Panc1 (cell line): ENCODE results near the gene FCN2. TPM values are rescaled to one million over a fixed set of nuclear protein-coding genes. Genes with fewer than 3 reads are reported as not detected.

Source experiments
- ATAC-seq: fragments of 200-7000 bp; cut with Tn5 transposase; 2 replicates; pipeline ENCODE4 v1.9.1; 2020; ENCODE audit warnings: mild to moderate bottlenecking, moderate library complexity
- BruUV-seq: library from RNA; stranded (reverse); fragments of 400-500 nt; replicated peaks from 2 replicates; lab custom pipeline; 2021; lab: Mats Ljungman, UMichigan
- CTCF ChIA-PET: fragments of 300-600 bp; sonication (Branson Sonifier 250); formaldehyde crosslinking; loops from one replicate; lab custom pipeline; 2022; ENCODE audit warnings: antibody characterized with exemption; lab: Charles Lee
- POLR2A ChIA-PET: fragments of 300-600 bp; sonication (Branson Sonifier 250); formaldehyde crosslinking; loops from one replicate; lab custom pipeline; 2022; ENCODE audit warnings: antibody characterized with exemption; lab: Charles Lee
- DNase-seq: peaks from one replicate; pipeline ENCODE4 v3.0.0-alpha.2; 2010; ENCODE audit warnings: low read depth, low spot score
- H3K27ac ChIP-seq: 2 replicates; pipeline ENCODE4 v1.5.1; 2011; ENCODE audit warnings: mild to moderate bottlenecking, low read length, inconsistent platforms
- H3K27me3 ChIP-seq: fragments of 200-500 bp; sonication (Bioruptor generic); 2 replicates; pipeline ENCODE4 v1.6.0; 2014; ENCODE audit warnings: low read length, inconsistent platforms; ENCODE audit not compliant: control insufficient read depth, insufficient read depth
- H3K36me3 ChIP-seq: fragments of 200-500 bp; sonication (Bioruptor generic); 2 replicates; pipeline ENCODE4 v1.5.1; 2014; ENCODE audit warnings: inconsistent platforms, mild to moderate bottlenecking, low read length, moderate library complexity; ENCODE audit not compliant: control insufficient read depth, insufficient read depth
- H3K4me1 ChIP-seq: 2 replicates; pipeline ENCODE4 v1.5.1; 2011; ENCODE audit warnings: inconsistent platforms, mild to moderate bottlenecking, low read length, moderate library complexity; ENCODE audit not compliant: control insufficient read depth, insufficient read depth
- H3K4me3 ChIP-seq, 2 experiments: 2 replicates each; pipeline ENCODE4 v1.5.1; 2011 to 2012; ENCODE audit warnings: low read depth in 2 of 2, low read length in 2 of 2, mild to moderate bottlenecking in 2 of 2, inconsistent platforms in 1 of 2, moderate library complexity in 1 of 2
- H3K9me3 ChIP-seq: fragments of 200-500 bp; sonication (Bioruptor generic); 2 replicates; pipeline ENCODE4 v1.5.1; 2014; ENCODE audit warnings: low read depth, mild to moderate bottlenecking, inconsistent platforms, low read length, moderate library complexity; ENCODE audit not compliant: control insufficient read depth, insufficient read depth
- POLR2AphosphoS5 ChIP-seq: IDR thresholded peaks from 2 replicates; pipeline ENCODE4 v1.6.1; 2012; ENCODE audit warnings: mild to moderate bottlenecking, low read depth, low read length, moderate library complexity
- SIN3A ChIP-seq: IDR thresholded peaks from 2 replicates; pipeline ENCODE4 v1.6.1; 2012; ENCODE audit warnings: low read depth, mild to moderate bottlenecking, low read length, moderate library complexity, borderline replicate concordance; ENCODE audit not compliant: insufficient read depth
- TCF7L2 ChIP-seq: IDR thresholded peaks from 2 replicates; pipeline ENCODE4 v1.6.1; 2011; ENCODE audit warnings: mild to moderate bottlenecking, low read depth, low read length, inconsistent platforms
- in situ Hi-C: cut with HindIII; loops from 2 replicates; pipeline ENCODE4 v1.10.0; 2016; ENCODE audit warnings: low sequenced_read_pairs, low pct_unique_long_range_greater_than_20kb
- intact Hi-C: fragments of 100-400 bp; cut with micrococcal nuclease; formaldehyde crosslinking; loops from one replicate; pipeline ENCODE4 v1.10.0; 2022; ENCODE audit not compliant: unreplicated experiment
- total RNA-seq: library from RNA; stranded (reverse); gene quantifications from one replicate; pipeline ENCODE4 v1.2.1, GENCODE V29; 2021; ENCODE audit not compliant: unreplicated experiment
- TF ChIP-seq, protein P1 (sequence below): fragments of 450-650 bp; IDR thresholded peaks from 2 replicates; pipeline ENCODE4 v1.5.1; 2017; ENCODE audit warnings: mild to moderate bottlenecking
- TF ChIP-seq, protein P2 (sequence below), 2 experiments: IDR thresholded peaks; 2 replicates each; pipeline ENCODE4 v1.6.1; 2011 to 2012; ENCODE audit warnings: low read depth in 2 of 2, control low read depth in 1 of 2, low read length in 1 of 2, mild to moderate bottlenecking in 1 of 2, moderate library complexity in 1 of 2; ENCODE audit not compliant: insufficient read depth in 1 of 2

FCN2 gene
- total RNA-seq, 1 experiment from 2014 or later, result not detected

DNA sequence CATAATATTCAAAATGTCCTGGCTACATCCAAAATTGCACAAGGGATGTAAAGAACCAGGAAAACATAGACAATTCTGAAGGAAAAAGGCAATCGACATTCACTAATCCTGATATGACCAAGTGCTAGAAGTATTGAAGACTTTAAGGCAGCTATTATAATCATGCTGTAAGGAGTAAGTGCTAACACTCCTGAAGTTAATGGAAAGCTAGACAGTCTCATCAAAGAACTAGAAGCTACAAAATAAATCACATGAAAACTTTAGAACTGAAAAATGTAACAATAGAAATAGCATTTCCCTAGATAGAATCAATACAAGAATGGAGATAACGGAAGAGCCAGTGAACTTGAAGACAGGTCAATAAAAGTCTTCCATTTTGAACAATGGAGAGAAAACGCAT is 18.6 kb downstream of the FCN2 start:
- ChIA-PET CTCF (no interaction called here), POLR2A (no interaction called here)
- no peak overlapping the region for H3K4me3 ChIP-seq
- TF ChIP-seq POLR2AphosphoS5, result no peak
- no peak for TF ChIP-seq TCF7L2
- TF ChIP-seq, protein P1, sequence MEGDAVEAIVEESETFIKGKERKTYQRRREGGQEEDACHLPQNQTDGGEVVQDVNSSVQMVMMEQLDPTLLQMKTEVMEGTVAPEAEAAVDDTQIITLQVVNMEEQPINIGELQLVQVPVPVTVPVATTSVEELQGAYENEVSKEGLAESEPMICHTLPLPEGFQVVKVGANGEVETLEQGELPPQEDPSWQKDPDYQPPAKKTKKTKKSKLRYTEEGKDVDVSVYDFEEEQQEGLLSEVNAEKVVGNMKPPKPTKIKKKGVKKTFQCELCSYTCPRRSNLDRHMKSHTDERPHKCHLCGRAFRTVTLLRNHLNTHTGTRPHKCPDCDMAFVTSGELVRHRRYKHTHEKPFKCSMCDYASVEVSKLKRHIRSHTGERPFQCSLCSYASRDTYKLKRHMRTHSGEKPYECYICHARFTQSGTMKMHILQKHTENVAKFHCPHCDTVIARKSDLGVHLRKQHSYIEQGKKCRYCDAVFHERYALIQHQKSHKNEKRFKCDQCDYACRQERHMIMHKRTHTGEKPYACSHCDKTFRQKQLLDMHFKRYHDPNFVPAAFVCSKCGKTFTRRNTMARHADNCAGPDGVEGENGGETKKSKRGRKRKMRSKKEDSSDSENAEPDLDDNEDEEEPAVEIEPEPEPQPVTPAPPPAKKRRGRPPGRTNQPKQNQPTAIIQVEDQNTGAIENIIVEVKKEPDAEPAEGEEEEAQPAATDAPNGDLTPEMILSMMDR, result no peak
- TF ChIP-seq, protein P2, sequence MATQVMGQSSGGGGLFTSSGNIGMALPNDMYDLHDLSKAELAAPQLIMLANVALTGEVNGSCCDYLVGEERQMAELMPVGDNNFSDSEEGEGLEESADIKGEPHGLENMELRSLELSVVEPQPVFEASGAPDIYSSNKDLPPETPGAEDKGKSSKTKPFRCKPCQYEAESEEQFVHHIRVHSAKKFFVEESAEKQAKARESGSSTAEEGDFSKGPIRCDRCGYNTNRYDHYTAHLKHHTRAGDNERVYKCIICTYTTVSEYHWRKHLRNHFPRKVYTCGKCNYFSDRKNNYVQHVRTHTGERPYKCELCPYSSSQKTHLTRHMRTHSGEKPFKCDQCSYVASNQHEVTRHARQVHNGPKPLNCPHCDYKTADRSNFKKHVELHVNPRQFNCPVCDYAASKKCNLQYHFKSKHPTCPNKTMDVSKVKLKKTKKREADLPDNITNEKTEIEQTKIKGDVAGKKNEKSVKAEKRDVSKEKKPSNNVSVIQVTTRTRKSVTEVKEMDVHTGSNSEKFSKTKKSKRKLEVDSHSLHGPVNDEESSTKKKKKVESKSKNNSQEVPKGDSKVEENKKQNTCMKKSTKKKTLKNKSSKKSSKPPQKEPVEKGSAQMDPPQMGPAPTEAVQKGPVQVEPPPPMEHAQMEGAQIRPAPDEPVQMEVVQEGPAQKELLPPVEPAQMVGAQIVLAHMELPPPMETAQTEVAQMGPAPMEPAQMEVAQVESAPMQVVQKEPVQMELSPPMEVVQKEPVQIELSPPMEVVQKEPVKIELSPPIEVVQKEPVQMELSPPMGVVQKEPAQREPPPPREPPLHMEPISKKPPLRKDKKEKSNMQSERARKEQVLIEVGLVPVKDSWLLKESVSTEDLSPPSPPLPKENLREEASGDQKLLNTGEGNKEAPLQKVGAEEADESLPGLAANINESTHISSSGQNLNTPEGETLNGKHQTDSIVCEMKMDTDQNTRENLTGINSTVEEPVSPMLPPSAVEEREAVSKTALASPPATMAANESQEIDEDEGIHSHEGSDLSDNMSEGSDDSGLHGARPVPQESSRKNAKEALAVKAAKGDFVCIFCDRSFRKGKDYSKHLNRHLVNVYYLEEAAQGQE (IDR thresholded peaks at IDR 0.05; ENCODE audit: insufficient read depth in 1 of 2, low read depth in 2 of 2, low read length in 1 of 2), result no peak
- TF ChIP-seq SIN3A, result no peak
- H3K27ac ChIP-seq, result no peak overlapping the region
- BruUV-seq, result no TSS peak
- no peaks in the 10 kb centered on the region for H3K4me1 ChIP-seq
- peaks cover 3% of the 10 kb centered on the region; the same call in 1 of the 2 replicates for H3K27me3 ChIP-seq
- DNase-seq (no peak), ATAC-seq (no peak)
- H3K36me3 ChIP-seq, result no peaks in the 10 kb centered on the region
- H3K9me3 ChIP-seq, result no peaks in the 10 kb centered on the region
- in situ Hi-C loops, result no loop called here
- intact Hi-C loops, result no loop called here

DNA sequence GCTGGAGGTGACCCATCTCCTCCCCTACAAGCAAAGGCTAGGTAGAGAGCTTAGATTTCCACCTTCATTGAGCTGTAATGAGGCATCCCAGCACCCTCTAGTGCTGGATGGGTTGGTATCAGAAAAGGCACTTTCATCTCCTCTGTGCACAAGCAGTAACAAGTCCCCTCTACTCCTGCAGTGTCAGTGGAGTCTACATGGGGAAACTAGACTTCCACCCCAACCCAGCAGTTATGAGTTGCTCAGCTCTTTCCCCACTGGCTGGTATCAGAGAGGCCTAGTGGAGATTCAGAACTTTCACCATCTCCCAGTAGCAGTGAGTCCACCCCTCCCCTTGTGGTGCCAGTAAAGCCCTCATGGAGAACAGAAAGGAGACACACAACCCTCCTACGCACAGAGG is 19.2 kb downstream of the FCN2 start:
- CTCF ChIA-PET, result interaction anchor here (0.6 kb wide), 1 partner anchor 31 kb away, joined by 15 read pairs; no protein-coding TSS in a partner anchor
- intact Hi-C loops (no loop called here), in situ Hi-C loops (no loop called here)
- DNase-seq (no peak), ATAC-seq (no peak)
- H3K27ac ChIP-seq, result no peak overlapping the region
- H3K4me1 ChIP-seq, result no peaks in the 10 kb centered on the region
- no peaks in the 10 kb centered on the region for H3K9me3 ChIP-seq
- no peak overlapping the region for H3K4me3 ChIP-seq
- H3K36me3 ChIP-seq, result no peaks in the 10 kb centered on the region
- POLR2A ChIA-PET, result no interaction called here
- no TSS peak for BruUV-seq
- TF ChIP-seq SIN3A, result no peak
- TF ChIP-seq TCF7L2, result no peak
- TF ChIP-seq, protein P1, result no peak
- TF ChIP-seq POLR2AphosphoS5, result no peak
- TF ChIP-seq, protein P2 (IDR thresholded peaks at IDR 0.05; ENCODE audit: insufficient read depth in 1 of 2, low read depth in 2 of 2, low read length in 1 of 2), result no peak
- H3K27me3 ChIP-seq, result peaks cover 3% of the 10 kb centered on the region; the same call in 1 of the 2 replicates
